ENCODE measurements around the gene CAMK2G.

DNA sequence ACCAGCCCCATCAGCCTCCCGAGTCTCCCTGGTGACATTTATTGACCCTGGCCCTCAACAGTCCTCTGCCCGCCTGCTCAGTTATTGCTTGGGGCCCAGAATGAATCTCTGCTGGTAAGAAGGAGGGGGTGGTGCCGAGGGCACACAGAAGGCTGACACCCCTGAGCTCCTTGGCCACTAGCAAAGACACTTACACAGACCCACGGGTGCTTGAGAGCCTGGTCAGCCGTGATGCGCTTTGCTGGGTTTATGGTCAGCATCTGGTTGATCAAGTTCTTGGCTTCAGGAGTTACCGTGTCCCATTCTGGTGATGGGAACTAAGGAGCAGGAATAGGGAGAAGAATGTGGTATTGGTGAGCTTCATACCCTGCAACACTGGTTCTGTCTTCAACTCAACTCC is 27.3 kb downstream of the CAMK2G start:
- TF ChIP-seq CTCF (IDR thresholded peaks at IDR 0.05 in 4 of 5, conservative IDR thresholded peaks at IDR 0.05 in 1 of 5) (no peak), POLR2A (IDR thresholded peaks at IDR 0.05) (no peak)
